BE2C (cell line): ENCODE data around the gene DCDC1.

Source experiments
- DNase-seq: peaks from one replicate; pipeline ENCODE4 v3.0.0-alpha.2; 2020
- H3K27me3 ChIP-seq: fragments of 250-450 bp; sonication (Bioruptor Pico); 2 replicates; pipeline ENCODE4 v1.5.1; 2020; ENCODE audit warnings: mild to moderate bottlenecking
- H3K36me3 ChIP-seq: fragments of 250-450 bp; sonication (Bioruptor Pico); 2 replicates; pipeline ENCODE4 v1.5.1; 2020; ENCODE audit warnings: mild to moderate bottlenecking
- H3K4me1 ChIP-seq: fragments of 250-450 bp; sonication (Bioruptor Pico); 2 replicates; pipeline ENCODE4 v1.5.1; 2020
- H3K4me3 ChIP-seq: 2 replicates; pipeline ENCODE4 v1.5.1; 2011; ENCODE audit warnings: low read depth, low read length
- H3K9me3 ChIP-seq: fragments of 250-450 bp; sonication (Bioruptor Pico); 2 replicates; pipeline ENCODE4 v1.5.1; 2020
- TF ChIP-seq, protein P1 (sequence below): IDR thresholded peaks from 2 replicates; pipeline ENCODE4 v1.5.1; 2012; ENCODE audit warnings: mild to moderate bottlenecking, low read depth, low read length

The DCDC1 gene

DNA sequence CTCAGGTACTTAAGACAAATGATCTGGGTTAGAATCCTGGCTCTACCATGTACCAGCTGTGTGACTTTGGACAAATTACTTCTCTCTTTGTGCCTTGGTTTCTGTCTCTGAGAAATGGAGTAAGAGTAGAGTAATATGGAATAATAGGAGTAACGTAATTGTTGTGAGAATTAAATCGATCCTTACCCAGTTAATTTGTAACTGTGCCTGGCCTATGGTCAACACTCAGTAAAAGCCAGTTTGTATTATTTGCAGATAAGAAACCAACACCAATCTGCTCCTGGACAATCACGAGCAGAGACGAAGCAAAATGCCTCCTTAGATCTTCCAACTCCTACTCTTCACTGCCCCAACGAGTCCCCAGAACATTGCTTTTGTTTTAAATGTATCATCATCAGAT lies 266.7 kb downstream of the DCDC1 start:
- DNase-seq: no peak
- TF ChIP-seq, protein P1, sequence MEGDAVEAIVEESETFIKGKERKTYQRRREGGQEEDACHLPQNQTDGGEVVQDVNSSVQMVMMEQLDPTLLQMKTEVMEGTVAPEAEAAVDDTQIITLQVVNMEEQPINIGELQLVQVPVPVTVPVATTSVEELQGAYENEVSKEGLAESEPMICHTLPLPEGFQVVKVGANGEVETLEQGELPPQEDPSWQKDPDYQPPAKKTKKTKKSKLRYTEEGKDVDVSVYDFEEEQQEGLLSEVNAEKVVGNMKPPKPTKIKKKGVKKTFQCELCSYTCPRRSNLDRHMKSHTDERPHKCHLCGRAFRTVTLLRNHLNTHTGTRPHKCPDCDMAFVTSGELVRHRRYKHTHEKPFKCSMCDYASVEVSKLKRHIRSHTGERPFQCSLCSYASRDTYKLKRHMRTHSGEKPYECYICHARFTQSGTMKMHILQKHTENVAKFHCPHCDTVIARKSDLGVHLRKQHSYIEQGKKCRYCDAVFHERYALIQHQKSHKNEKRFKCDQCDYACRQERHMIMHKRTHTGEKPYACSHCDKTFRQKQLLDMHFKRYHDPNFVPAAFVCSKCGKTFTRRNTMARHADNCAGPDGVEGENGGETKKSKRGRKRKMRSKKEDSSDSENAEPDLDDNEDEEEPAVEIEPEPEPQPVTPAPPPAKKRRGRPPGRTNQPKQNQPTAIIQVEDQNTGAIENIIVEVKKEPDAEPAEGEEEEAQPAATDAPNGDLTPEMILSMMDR: no peak
- no peaks in the 10 kb centered on the region for H3K4me1 ChIP-seq
- H3K36me3 ChIP-seq: no peaks in the 10 kb centered on the region
- no peaks in the 10 kb centered on the region for H3K27me3 ChIP-seq
- no peaks in the 10 kb centered on the region for H3K9me3 ChIP-seq
- H3K4me3 ChIP-seq: no peak overlapping the region

DNA sequence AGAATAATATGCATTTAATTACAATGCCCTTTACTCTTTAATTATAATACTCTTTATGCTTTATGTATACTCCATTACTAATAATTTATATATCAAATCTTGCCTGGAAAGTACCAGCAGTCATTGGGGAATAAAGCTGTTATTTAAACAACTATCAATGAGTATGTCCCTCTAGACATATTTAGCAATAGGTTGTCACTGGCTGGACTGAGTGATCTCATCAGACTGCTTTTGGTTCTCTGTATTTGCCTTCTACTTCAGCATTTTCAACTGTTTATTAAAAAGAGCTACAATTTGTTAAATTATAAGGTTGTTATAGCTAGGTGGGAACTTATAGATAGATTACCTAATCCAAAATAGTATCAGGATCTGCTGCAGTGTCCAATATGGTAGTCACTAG lies 267.2 kb downstream of the DCDC1 start:
- H3K9me3 ChIP-seq: no peaks in the 10 kb centered on the region
- no peaks in the 10 kb centered on the region for H3K27me3 ChIP-seq
- H3K4me1 ChIP-seq: no peaks in the 10 kb centered on the region
- no peak overlapping the region for H3K4me3 ChIP-seq
- H3K36me3 ChIP-seq: no peaks in the 10 kb centered on the region
- TF ChIP-seq, protein P1: no peak
- no peak for DNase-seq

DNA sequence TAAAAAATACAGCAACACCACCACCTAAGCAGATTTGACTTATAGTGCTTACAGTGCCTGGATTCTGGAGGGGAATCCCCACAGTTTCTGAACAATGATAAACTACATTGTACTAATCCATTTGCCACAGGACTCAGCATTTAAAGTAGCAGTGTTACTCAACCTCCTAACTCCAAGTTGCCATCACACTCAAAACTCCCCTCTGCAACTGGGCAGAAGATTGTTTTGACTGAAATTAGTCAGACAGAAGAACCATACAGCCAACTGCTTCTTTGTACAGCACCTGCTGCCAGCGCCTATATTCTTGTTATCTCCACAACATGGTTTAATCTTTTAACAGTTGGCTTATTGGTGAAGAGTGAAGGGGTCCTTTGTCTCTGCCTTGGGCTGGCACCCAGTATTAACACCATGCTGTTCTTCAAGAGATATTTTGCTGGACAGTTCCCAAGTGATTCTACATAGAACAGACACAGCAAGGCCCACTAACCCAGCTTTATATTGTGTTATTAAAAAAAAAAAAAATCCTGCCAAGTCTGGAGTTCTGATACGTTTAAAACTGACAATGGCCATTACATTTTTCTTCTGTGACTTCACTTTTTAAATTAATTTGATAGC lies 273.2 kb downstream of the DCDC1 start:
- Histone ChIP-seq H3K27me3 (no peaks in the 10 kb centered on the region), H3K4me1 (no peaks in the 10 kb centered on the region), H3K4me3 (no peak overlapping the region), H3K9me3 (no peaks in the 10 kb centered on the region), H3K36me3 (no peaks in the 10 kb centered on the region)
- no peak for DNase-seq
- TF ChIP-seq, protein P1: no peak

DNA sequence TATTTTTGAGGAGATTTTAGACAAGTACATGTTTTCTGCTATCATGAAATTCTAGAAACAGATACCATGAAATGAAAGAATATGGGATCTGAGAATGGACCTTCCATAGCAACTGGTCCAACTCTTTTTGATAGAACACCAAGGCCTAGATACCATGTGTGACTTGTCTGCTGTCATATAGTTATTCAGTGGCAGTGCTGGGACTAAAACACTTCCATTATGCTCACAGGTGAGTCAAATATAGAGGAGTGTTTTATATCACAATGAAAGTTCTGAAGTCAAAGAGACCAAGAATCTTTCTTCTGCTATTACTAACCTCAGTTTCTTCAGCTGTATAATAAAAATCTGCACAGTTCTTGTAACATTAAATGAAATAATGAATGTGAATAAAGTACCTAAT lies 276.9 kb downstream of the DCDC1 start:
- TF ChIP-seq, protein P1: no peak
- no peak overlapping the region for H3K4me3 ChIP-seq
- H3K27me3 ChIP-seq: no peaks in the 10 kb centered on the region
- DNase-seq: no peak
- no peaks in the 10 kb centered on the region for H3K9me3 ChIP-seq
- no peaks in the 10 kb centered on the region for H3K36me3 ChIP-seq
- no peaks in the 10 kb centered on the region for H3K4me1 ChIP-seq

DNA sequence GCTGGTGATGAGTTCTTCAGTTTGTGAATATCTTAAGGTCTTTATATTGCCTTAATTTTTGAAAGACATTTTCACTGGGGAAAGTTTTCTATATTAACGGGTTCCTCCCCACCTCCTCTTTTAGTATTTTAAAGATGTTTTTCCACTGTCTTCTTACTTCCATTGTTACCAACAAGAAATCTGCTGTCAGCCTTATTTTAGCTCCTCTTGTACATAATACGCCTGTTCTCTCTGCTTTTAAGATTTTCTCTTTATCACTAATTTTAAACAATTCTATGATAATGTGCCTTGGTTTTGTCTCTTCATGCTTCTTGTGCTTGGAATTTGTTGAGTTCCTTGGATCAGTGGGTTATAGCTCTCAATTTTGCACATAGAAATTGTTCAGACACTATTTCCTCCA lies 280.4 kb downstream of the DCDC1 start:
- H3K4me1 ChIP-seq: no peaks in the 10 kb centered on the region
- H3K9me3 ChIP-seq: no peaks in the 10 kb centered on the region
- H3K36me3 ChIP-seq: no peaks in the 10 kb centered on the region
- no peaks in the 10 kb centered on the region for H3K27me3 ChIP-seq
- TF ChIP-seq, protein P1: no peak
- DNase-seq: no peak
- H3K4me3 ChIP-seq: no peak overlapping the region

DNA sequence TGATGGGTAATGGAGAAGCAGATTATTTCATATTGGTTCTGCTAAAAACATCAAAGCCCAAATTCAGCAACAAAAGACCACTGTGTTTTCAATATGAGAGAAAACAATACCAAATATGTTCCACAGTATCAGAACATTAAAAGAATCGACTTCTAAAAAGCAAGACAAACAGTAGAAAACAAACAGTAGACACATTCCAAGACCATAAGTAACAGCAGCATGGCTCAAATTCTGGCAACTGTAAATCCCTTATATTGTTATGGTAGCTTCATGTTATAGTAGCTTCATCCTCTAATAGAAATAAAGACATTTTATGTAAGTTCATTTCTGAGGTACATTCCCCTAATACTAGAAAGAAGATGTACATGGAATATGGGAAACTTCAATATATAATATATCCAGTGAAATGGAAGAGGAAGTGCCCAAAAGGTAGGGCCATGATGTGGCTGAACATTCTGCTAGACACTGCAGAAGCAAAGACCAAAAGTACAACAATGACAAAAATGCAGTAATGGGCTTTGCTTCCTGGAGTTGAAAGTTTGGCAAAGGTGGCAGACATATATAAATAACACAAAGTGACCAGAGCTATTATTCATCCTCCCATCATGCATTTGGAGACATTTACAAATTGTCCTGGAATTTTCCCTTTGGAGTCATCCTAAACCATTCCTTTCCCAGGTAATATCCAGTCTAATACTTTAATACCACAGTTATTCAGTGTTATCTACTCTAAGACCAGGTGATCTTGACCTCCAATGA lies 299.9 kb downstream of the DCDC1 start:
- Histone ChIP-seq H3K36me3 (no peaks in the 10 kb centered on the region), H3K4me3 (no peak overlapping the region), H3K9me3 (no peaks in the 10 kb centered on the region), H3K4me1 (no peaks in the 10 kb centered on the region), H3K27me3 (no peaks in the 10 kb centered on the region)
- TF ChIP-seq, protein P1: no peak
- DNase-seq: no peak
